SK-N-SH treated with all-trans-retinoic acid at 6 μM for 48 hours (cell line): Measurements from ENCODE around the gene ANKRD33B.

Experiments
- CREB5 ChIP-seq: fragments of 250-450 bp; sonication (Bioruptor Pico); IDR thresholded peaks from 2 replicates; pipeline ENCODE4 v1.5.1; 2020; ENCODE audit warnings: low read depth, mild to moderate bottlenecking, moderate library complexity
- CSDC2 ChIP-seq: fragments of 250-450 bp; sonication (Bioruptor Pico); IDR thresholded peaks from 2 replicates; pipeline ENCODE4 v1.5.0; 2020; ENCODE audit warnings: mild to moderate bottlenecking, moderate library complexity
- TCF4 ChIP-seq: fragments of 250-450 bp; sonication (Bioruptor Pico); IDR thresholded peaks from 2 replicates; pipeline ENCODE4 v1.8.0; 2021; ENCODE audit warnings: mild to moderate bottlenecking, moderate library complexity, borderline replicate concordance
- ZC3H10 ChIP-seq: fragments of 250-450 bp; sonication (Bioruptor Pico); IDR thresholded peaks from 2 replicates; pipeline ENCODE4 v1.5.1; 2021; ENCODE audit warnings: mild to moderate bottlenecking, moderate library complexity
- TF ChIP-seq, protein P1 (sequence below): fragments of 250-450 bp; sonication (Bioruptor Pico); IDR thresholded peaks from 2 replicates; pipeline ENCODE4 v1.8.0; 2021; ENCODE audit warnings: low read depth, mild to moderate bottlenecking, moderate library complexity, borderline replicate concordance

GRCh38 chr5:10668697-10669096, 104.8 kb downstream of the ANKRD33B start:
- TF ChIP-seq, protein P1, sequence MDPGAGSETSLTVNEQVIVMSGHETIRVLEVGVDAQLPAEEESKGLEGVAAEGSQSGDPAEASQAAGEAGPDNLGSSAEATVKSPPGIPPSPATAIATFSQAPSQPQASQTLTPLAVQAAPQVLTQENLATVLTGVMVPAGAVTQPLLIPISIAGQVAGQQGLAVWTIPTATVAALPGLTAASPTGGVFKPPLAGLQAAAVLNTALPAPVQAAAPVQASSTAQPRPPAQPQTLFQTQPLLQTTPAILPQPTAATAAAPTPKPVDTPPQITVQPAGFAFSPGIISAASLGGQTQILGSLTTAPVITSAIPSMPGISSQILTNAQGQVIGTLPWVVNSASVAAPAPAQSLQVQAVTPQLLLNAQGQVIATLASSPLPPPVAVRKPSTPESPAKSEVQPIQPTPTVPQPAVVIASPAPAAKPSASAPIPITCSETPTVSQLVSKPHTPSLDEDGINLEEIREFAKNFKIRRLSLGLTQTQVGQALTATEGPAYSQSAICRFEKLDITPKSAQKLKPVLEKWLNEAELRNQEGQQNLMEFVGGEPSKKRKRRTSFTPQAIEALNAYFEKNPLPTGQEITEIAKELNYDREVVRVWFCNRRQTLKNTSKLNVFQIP, result no peak
- TF ChIP-seq TCF4 (no peak), ZC3H10 (no peak), CSDC2 (no peak), CREB5 (CRISPR knock-in tag) (no peak)
